GM19193 (cell line): ENCODE measurements around the gene PEMT.

Experiments
- POLR2A ChIP-seq: IDR thresholded peaks from 4 replicates; pipeline ENCODE4 v1.6.1; 2011; ENCODE audit not compliant: insufficient read depth, insufficient read length; ENCODE audit errors: extremely low read depth

The PEMT gene

GRCh38 chr17:17549732-17550366 is 41.7 kb downstream of the PEMT start:
- TF ChIP-seq POLR2A, result no peak

GRCh38 chr17:17548044-17548443 is 43.5 kb downstream of the PEMT start:
- no peak for TF ChIP-seq POLR2A

- TF ChIP-seq POLR2A, result no peak
Measured at GRCh38 chr17:17547210-17547764, 44.2 kb downstream of the PEMT start.

GRCh38 chr17:17546399-17547185 is 44.9 kb downstream of the PEMT start:
- TF ChIP-seq POLR2A, result no peak

GRCh38 chr17:17545984-17546383 is 45.5 kb downstream of the PEMT start:
- no peak for TF ChIP-seq POLR2A

- no peak for TF ChIP-seq POLR2A
Measured at GRCh38 chr17:17545031-17545820, 46.3 kb downstream of the PEMT start.

GRCh38 chr17:17542906-17543635 is 48.4 kb downstream of the PEMT start:
- no peak for TF ChIP-seq POLR2A

- TF ChIP-seq POLR2A, result no peak
Measured at GRCh38 chr17:17541640-17542001, 49.9 kb downstream of the PEMT start.

GRCh38 chr17:17540935-17541639 is 50.4 kb downstream of the PEMT start:
- TF ChIP-seq POLR2A, result no peak

- TF ChIP-seq POLR2A, result no peak
Measured at GRCh38 chr17:17540278-17540906, 51.1 kb downstream of the PEMT start.

GRCh38 chr17:17539591-17539990 is 51.9 kb downstream of the PEMT start:
- no peak for TF ChIP-seq POLR2A

GRCh38 chr17:17538417-17539391 is 52.8 kb downstream of the PEMT start:
- no peak for TF ChIP-seq POLR2A
